H1 (cell line): ENCODE data around the gene GTF3C5. TPM values are rescaled to one million over a fixed set of nuclear protein-coding genes. Genes with fewer than 3 reads are reported as not detected.

Source experiments
- CTCF ChIA-PET: fragments of 300-600 bp; sonication (Branson Sonifier 250); formaldehyde crosslinking; loops from one replicate; lab custom pipeline; 2021; ENCODE audit not compliant: partially characterized antibody; lab: Charles Lee
- POLR2A ChIA-PET: fragments of 300-600 bp; sonication (Branson Sonifier 250); formaldehyde crosslinking; loops from one replicate; lab custom pipeline; 2021; ENCODE audit warnings: inconsistent platforms; ENCODE audit not compliant: partially characterized antibody; lab: Charles Lee
- DNase-seq, 2 experiments: peaks; one replicate each; pipeline versions ENCODE4 v3.0.0 to v3.0.0-alpha.2; 2010 to 2022; ENCODE audit warnings: low spot score in 2 of 2, low read depth in 1 of 2, mixed read lengths in 1 of 2
- FAIRE-seq: peaks from 2 replicates; lab custom pipeline; 2011; peaks lifted over from hg19 to GRCh38; lab: Jason Lieb, UNC
- H2AFZ ChIP-seq: 2 replicates; pipeline ENCODE4 v1.8.1; 2012; ENCODE audit warnings: low read length, inconsistent platforms
- H2AK5ac ChIP-seq: 2 replicates; pipeline ENCODE4 v1.6.1; 2013; ENCODE audit warnings: low read depth, low read length
- H2BK120ac ChIP-seq: replicated peaks from 2 replicates; pipeline ENCODE3; 2013; ENCODE audit warnings: low read depth, low read length, inconsistent platforms
- H2BK12ac ChIP-seq: 2 replicates; pipeline ENCODE4 v1.6.1; 2013; ENCODE audit warnings: low read depth, low read length
- H2BK15ac ChIP-seq: 2 replicates; pipeline ENCODE4 v1.6.1; 2013; ENCODE audit warnings: low read length
- H2BK20ac ChIP-seq: 2 replicates; pipeline ENCODE4 v1.6.1; 2013; ENCODE audit warnings: low read length
- H2BK5ac ChIP-seq: 2 replicates; pipeline ENCODE4 v1.6.1; 2013; ENCODE audit warnings: low read depth, low read length
- H3K14ac ChIP-seq: 2 replicates; pipeline ENCODE4 v1.6.1; 2013; ENCODE audit warnings: inconsistent platforms; ENCODE audit not compliant: insufficient read length
- H3K18ac ChIP-seq: 2 replicates; pipeline ENCODE4 v1.6.1; 2013; ENCODE audit warnings: low read length; ENCODE audit errors: extremely low read depth
- H3K23ac ChIP-seq: 2 replicates; pipeline ENCODE4 v1.6.1; 2013; ENCODE audit warnings: inconsistent platforms; ENCODE audit not compliant: insufficient read length
- H3K23me2 ChIP-seq: 2 replicates; pipeline ENCODE4 v1.6.1; 2013; ENCODE audit warnings: low read depth, low read length
- H3K27ac ChIP-seq: 2 replicates; pipeline ENCODE4 v1.6.1; 2011; ENCODE audit warnings: low read depth, low read length, inconsistent platforms
- H3K27me3 ChIP-seq, 4 experiments: replicated peaks in 1 of 4; 1 replicate in 1 of 4; 2 replicates in 3 of 4; pipeline versions ENCODE4 v1.6.1 to v1.8.1; 2011 to 2013; ENCODE audit warnings: low read length in 3 of 4, mild to moderate bottlenecking in 3 of 4, inconsistent platforms in 2 of 4, mixed read lengths in 2 of 4, moderate library complexity in 1 of 4; ENCODE audit not compliant: control insufficient read depth in 3 of 4, insufficient read depth in 3 of 4; ENCODE audit errors: extremely low read depth in 1 of 4
- H3K36me3 ChIP-seq, 4 experiments: 2 replicates each; pipeline versions ENCODE4 v1.6.1 to v1.8.1; 2011 to 2013; ENCODE audit warnings: mild to moderate bottlenecking in 4 of 4, low read length in 3 of 4, moderate library complexity in 2 of 4, control low read depth in 1 of 4, inconsistent platforms in 1 of 4; ENCODE audit not compliant: insufficient read depth in 4 of 4, control insufficient read depth in 2 of 4
- H3K4ac ChIP-seq: replicated peaks from 2 replicates; pipeline ENCODE3; 2013; ENCODE audit warnings: low read length, low read depth, mixed read lengths, inconsistent platforms; ENCODE audit not compliant: insufficient read length
- H3K4me1 ChIP-seq, 4 experiments: replicated peaks in 1 of 4; 1 replicate in 1 of 4; 2 replicates in 3 of 4; pipeline versions ENCODE4 v1.6.1 to v1.8.1; 2011 to 2013; ENCODE audit warnings: low read length in 3 of 4, inconsistent platforms in 2 of 4, mixed read lengths in 1 of 4; ENCODE audit not compliant: insufficient read depth in 4 of 4, control insufficient read depth in 3 of 4
- H3K4me2 ChIP-seq, 2 experiments: 2 replicates each; pipeline versions ENCODE4 v1.6.1 to v1.8.1; 2011 to 2013; ENCODE audit warnings: low read depth in 2 of 2, low read length in 2 of 2, control low read depth in 1 of 2, inconsistent platforms in 1 of 2, mild to moderate bottlenecking in 1 of 2; ENCODE audit not compliant: insufficient read depth in 1 of 2
- H3K4me3 ChIP-seq, 4 experiments: fragments of 200-600, 300-600 bp in 1 of 4; sonication (generic), shearing (Covaris generic), sonication (Bioruptor Twin) in 1 of 4; 2 replicates each; pipeline versions ENCODE4 v1.5.1 to v1.8.1; 2011 to 2016; ENCODE audit warnings: low read length in 4 of 4, low read depth in 3 of 4, control low read depth in 2 of 4, inconsistent platforms in 2 of 4, mild to moderate bottlenecking in 2 of 4, mixed read lengths in 1 of 4, moderate library complexity in 1 of 4; ENCODE audit not compliant: insufficient read depth in 2 of 4; ENCODE audit errors: extremely low read depth in 1 of 4
- H3K56ac ChIP-seq: replicated peaks from 2 replicates; pipeline ENCODE3; 2013; ENCODE audit warnings: low read depth, mild to moderate bottlenecking, mixed read lengths, low read length, inconsistent platforms; ENCODE audit not compliant: insufficient read length
- H3K79me1 ChIP-seq: 2 replicates; pipeline ENCODE4 v1.6.1; 2013; ENCODE audit warnings: low read depth, low read length, control low read depth
- H3K79me2 ChIP-seq, 2 experiments: 2 replicates each; pipeline versions ENCODE4 v1.6.1 to v1.8.1; 2012 to 2013; ENCODE audit warnings: low read length in 2 of 2, mild to moderate bottlenecking in 2 of 2, inconsistent platforms in 1 of 2; ENCODE audit not compliant: insufficient read depth in 2 of 2, control insufficient read depth in 1 of 2
- H3K9ac ChIP-seq, 4 experiments: replicated peaks in 1 of 4; 1 replicate in 1 of 4; 2 replicates in 3 of 4; pipeline versions ENCODE4 v1.6.1 to v1.8.1; 2011 to 2013; ENCODE audit warnings: low read depth in 3 of 4, low read length in 3 of 4, control low read depth in 2 of 4, mild to moderate bottlenecking in 2 of 4, moderate library complexity in 2 of 4, inconsistent platforms in 1 of 4; ENCODE audit errors: extremely low read depth in 1 of 4
- H3K9me3 ChIP-seq, 2 experiments: 2 replicates each; pipeline versions ENCODE4 v1.6.1 to v1.8.1; 2012 to 2013; ENCODE audit warnings: mild to moderate bottlenecking in 2 of 2, moderate library complexity in 2 of 2, control low read depth in 1 of 2, inconsistent platforms in 1 of 2, low read depth in 1 of 2, low read length in 1 of 2, mixed read lengths in 1 of 2; ENCODE audit not compliant: insufficient read depth in 2 of 2
- H4K20me1 ChIP-seq, 2 experiments: replicated peaks in 1 of 2; 2 replicates each; pipeline versions ENCODE3 to v1.8.1; 2011 to 2013; ENCODE audit warnings: inconsistent platforms in 2 of 2, low read length in 2 of 2, mild to moderate bottlenecking in 1 of 2; ENCODE audit not compliant: insufficient read depth in 2 of 2, control insufficient read depth in 1 of 2
- H4K5ac ChIP-seq: 2 replicates; pipeline ENCODE4 v1.6.1; 2013; ENCODE audit warnings: low read length, low read depth, mixed read lengths, inconsistent platforms; ENCODE audit not compliant: insufficient read length
- H4K8ac ChIP-seq: 2 replicates; pipeline ENCODE4 v1.8.0; 2013; ENCODE audit warnings: mild to moderate bottlenecking, moderate library complexity, low read length, inconsistent platforms; ENCODE audit not compliant: insufficient read depth; ENCODE audit errors: extremely low read depth
- H4K91ac ChIP-seq: replicated peaks from 2 replicates; pipeline ENCODE3; 2013; ENCODE audit warnings: low read length, mixed read lengths, inconsistent platforms; ENCODE audit not compliant: insufficient read length
- CBX8 ChIP-seq: fragments of 300-800, 300-1000 bp; sonication (generic); IDR thresholded peaks from 2 replicates; pipeline ENCODE4 v1.7.1; 2016; ENCODE audit warnings: low read depth, low read length, borderline replicate concordance
- CHD1 ChIP-seq: IDR thresholded peaks from 2 replicates; pipeline ENCODE4 v1.6.1; 2012; ENCODE audit warnings: low read depth, low read length, improper control_type of control experiment
- RNF2 ChIP-seq: fragments of 200-900, 300-1000 bp; sonication (generic); IDR thresholded peaks from 2 replicates; pipeline ENCODE4 v1.7.1; 2016; ENCODE audit warnings: borderline replicate concordance, low read depth, mild to moderate bottlenecking, antibody characterized with exemption, low read length; ENCODE audit not compliant: poor library complexity, severe bottlenecking; ENCODE audit errors: missing control alignments
- SAP30 ChIP-seq: fragments of 300-600 bp; sonication (generic); IDR thresholded peaks from 2 replicates; pipeline ENCODE4 v1.7.1; 2012; ENCODE audit warnings: low read length, moderate library complexity, mild to moderate bottlenecking, inconsistent platforms; ENCODE audit not compliant: insufficient read depth, insufficient replicate concordance
- TAF7 ChIP-seq: optimal IDR thresholded peaks from 2 replicates; pipeline ENCODE3; 2011; ENCODE audit warnings: low read depth, mild to moderate bottlenecking, inconsistent platforms, low read length, moderate library complexity, borderline replicate concordance
- WGBS, 2 experiments: shearing (Covaris generic) in 1 of 2; methylation state at CpG; one replicate each; pipeline versions ENCODE4 v1.1.6 to v1.1.7; 2013 to 2015; ENCODE audit warnings: low lambda C conversion rate in 2 of 2, mixed read lengths in 2 of 2, inconsistent platforms in 1 of 2, low coverage in 1 of 2, missing lambda C conversion rate in 1 of 2; ENCODE audit not compliant: insufficient replicate concordance in 2 of 2, insufficient coverage in 1 of 2, insufficient read length in 1 of 2; ENCODE audit errors: extremely low coverage in 1 of 2, missing lambda C conversion rate in 1 of 2; 5-methylcytosine and 5-hydroxymethylcytosine counted together
- polyA plus RNA-seq, 7 experiments: library from polyadenylated mRNA; depleted of rRNA in 3 of 7; stranded (reverse) in 5 of 7; unstranded in 2 of 7; fragments of >200 nt in 5 of 7; fragments of 200-250 nt in 2 of 7; gene quantifications; 1 replicate in 5 of 7; 2 replicates in 1 of 7; 4 replicates in 1 of 7; pipeline versions ENCODE4 v1.2.1 to v1.2.3, GENCODE V29; 2011 to 2013; ENCODE audit warnings: missing spikeins in 2 of 7, mixed read lengths in 2 of 7
- total RNA-seq: library from RNA; stranded (reverse); fragmentation: NEBNext Ultra II Directional; extraction: Animal tissue kit (Norgen Biotek cat#: 25700); gene quantifications from 2 replicates; pipeline ENCODE4 v1.2.1, GENCODE V29; 2021
- TF ChIP-seq, protein P1 (sequence below): IDR thresholded peaks from 2 replicates; pipeline ENCODE4 v1.6.1; 2012; ENCODE audit warnings: inconsistent platforms

Gene GTF3C5
- total and polyA plus RNA-seq, 2 of the 8 experiments (the other 6 are each of a cell fraction or from before 2014, with no cell fraction given): 78.7 to 87.1 TPM

DNA sequence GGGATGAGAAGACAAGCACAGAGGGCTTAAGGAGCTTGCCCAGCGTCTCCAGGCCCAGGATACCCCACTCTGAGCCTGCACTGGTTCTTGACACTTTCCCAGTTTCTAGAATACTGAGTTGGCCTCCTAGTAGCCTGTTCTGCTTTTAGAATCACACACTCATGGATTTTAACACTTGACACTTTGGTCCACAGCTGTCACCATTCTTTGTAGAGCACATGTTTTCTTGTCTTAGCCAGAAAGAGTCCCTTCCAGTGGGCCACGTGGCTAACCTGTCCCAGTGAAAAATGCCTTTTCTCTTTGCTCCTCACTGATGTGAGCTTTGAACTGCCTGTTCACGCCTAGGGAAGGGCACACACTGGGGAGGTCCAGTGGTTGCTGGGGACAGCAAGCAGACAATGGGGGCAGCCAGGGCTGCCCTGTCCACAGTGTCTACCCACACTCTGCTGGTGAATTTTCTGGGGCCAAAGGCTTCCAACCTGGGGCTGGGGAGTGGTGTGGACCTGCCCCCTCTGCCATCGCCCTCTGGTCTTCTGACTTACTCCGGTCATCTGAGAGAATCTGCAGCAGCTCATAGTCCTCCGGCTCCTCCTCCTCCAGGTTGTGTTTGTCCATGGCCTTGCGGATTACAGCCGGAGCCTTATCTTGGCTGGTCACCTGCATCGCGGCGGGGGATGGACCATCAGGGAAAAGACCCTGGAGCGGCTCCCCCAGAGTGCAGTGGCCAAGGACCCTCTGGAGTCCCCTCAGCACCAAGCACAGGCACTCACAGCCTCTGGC lies 69.1 kb downstream of the GTF3C5 start:
- H3K9ac ChIP-seq: no peak overlapping the region
- no peak overlapping the region for H2BK5ac ChIP-seq
- H3K36me3 ChIP-seq: peaks cover 0 to 29% (median 8%) of the 10 kb centered on the region in 4 experiments; a peak in 6 of 8 replicates
- ChIA-PET POLR2A (no interaction called here), CTCF (interaction anchor here (0.7 to 2.8 kb wide), 6 partner anchors 9 to 176 kb away, joined by 3 to 11 read pairs (median 4); no protein-coding TSS in a partner anchor)
- H2BK20ac ChIP-seq: no peak overlapping the region
- no peaks in the 10 kb centered on the region for H3K27me3 ChIP-seq
- H3K27ac ChIP-seq: no peak overlapping the region
- H3K79me2 ChIP-seq: no peaks in the 10 kb centered on the region
- H2AFZ ChIP-seq: no peak overlapping the region
- H3K9me3 ChIP-seq: peaks cover 11 to 13% of the 10 kb centered on the region in 2 experiments; a peak in 3 of 4 replicates
- H4K5ac ChIP-seq: no peak overlapping the region
- H3K4me3 ChIP-seq: no peak overlapping the region
- no peaks in the 10 kb centered on the region for H3K79me1 ChIP-seq
- no peak for TF ChIP-seq RNF2
- TF ChIP-seq CHD1: no peak
- no peak for TF ChIP-seq SAP30
- TF ChIP-seq, protein P1, sequence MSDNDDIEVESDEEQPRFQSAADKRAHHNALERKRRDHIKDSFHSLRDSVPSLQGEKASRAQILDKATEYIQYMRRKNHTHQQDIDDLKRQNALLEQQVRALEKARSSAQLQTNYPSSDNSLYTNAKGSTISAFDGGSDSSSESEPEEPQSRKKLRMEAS: no peak
- no peak for TF ChIP-seq CBX8
- TF ChIP-seq TAF7: no peak
- no peak overlapping the region for H2BK120ac ChIP-seq
- H3K18ac ChIP-seq: no peak overlapping the region
- no peak overlapping the region for H3K4ac ChIP-seq
- no peak overlapping the region for H4K8ac ChIP-seq
- no peak overlapping the region for H3K14ac ChIP-seq
- no peak for FAIRE-seq
- H2BK12ac ChIP-seq: no peak overlapping the region
- H3K23ac ChIP-seq: no peak overlapping the region
- 90% methylated on average over 12 of the region's 12 CpGs; no CpG with 5 or more reads in 1 of the 2 experiments for WGBS, 2 experiments
- no peaks in the 10 kb centered on the region for H3K23me2 ChIP-seq
- H2BK15ac ChIP-seq: no peak overlapping the region
- H3K4me1 ChIP-seq: no peaks in the 10 kb centered on the region
- no peak overlapping the region for H3K56ac ChIP-seq
- peaks cover 2 to 7% of the 10 kb centered on the region in 2 experiments for H4K20me1 ChIP-seq
- no peak for DNase-seq
- no peak overlapping the region for H2AK5ac ChIP-seq
- H4K91ac ChIP-seq: no peak overlapping the region
- H3K4me2 ChIP-seq: no peak overlapping the region
